Measurements from ENCODE around the gene CBX4. TPM values are rescaled to one million over a fixed set of nuclear protein-coding genes. Genes with fewer than 3 reads are reported as not detected.

The CBX4 gene
- total and polyA plus RNA-seq, 2 of the 13 experiments (the other 11 are each of a cell fraction or from before 2014, with no cell fraction given), result 25.8 to 50.8 TPM

GRCh38 chr17:79861413-79862216, 22.4 kb upstream of the CBX4 start (continued):
- no peak for TF ChIP-seq ZBTB8A (CRISPR knock-in tag; IDR thresholded peaks at IDR 0.05; ENCODE audit: borderline replicate concordance, low read depth)
- no peak for TF ChIP-seq MYPOP (CRISPR knock-in tag; IDR thresholded peaks at IDR 0.05)
- no peak for TF ChIP-seq ZNF724P (CRISPR knock-in tag; IDR thresholded peaks at IDR 0.05; ENCODE audit: borderline replicate concordance)
- no peak for TF ChIP-seq ZNF782 (CRISPR knock-in tag; IDR thresholded peaks at IDR 0.05; ENCODE audit: borderline replicate concordance)
- TF ChIP-seq NR0B2 (CRISPR knock-in tag; IDR thresholded peaks at IDR 0.05), result no peak
- no peak for TF ChIP-seq PITX1 (CRISPR knock-in tag; IDR thresholded peaks at IDR 0.05)
- TF ChIP-seq AHDC1 (CRISPR knock-in tag; IDR thresholded peaks at IDR 0.05; ENCODE audit: borderline replicate concordance), result no peak
- TF ChIP-seq ZNF777 (CRISPR knock-in tag; IDR thresholded peaks at IDR 0.05), result peak; percentile 56; the same call in 1 of the 2 replicates
- TF ChIP-seq ZNF747 (CRISPR knock-in tag; IDR thresholded peaks at IDR 0.05; ENCODE audit: borderline replicate concordance), result no peak
- TF ChIP-seq WIZ (CRISPR knock-in tag; IDR thresholded peaks at IDR 0.05), result no peak
- TF ChIP-seq ZNF768 (CRISPR knock-in tag; IDR thresholded peaks at IDR 0.05), result no peak
- TF ChIP-seq ARID4A (CRISPR knock-in tag; IDR thresholded peaks at IDR 0.05; ENCODE audit: borderline replicate concordance), result peak; percentile 35; the same call in 1 of the 2 replicates
- no peak for TF ChIP-seq ZNF414 (CRISPR knock-in tag; IDR thresholded peaks at IDR 0.05)
- no peak for TF ChIP-seq HNF4G (IDR thresholded peaks at IDR 0.05; ENCODE audit: borderline replicate concordance, low read depth, low read length)
- TF ChIP-seq HNF4G (CRISPR knock-in tag; IDR thresholded peaks at IDR 0.05; ENCODE audit: borderline replicate concordance, low read depth), result no peak
